Measurements from ENCODE around the gene CACNA2D3.

Gene CACNA2D3

DNA sequence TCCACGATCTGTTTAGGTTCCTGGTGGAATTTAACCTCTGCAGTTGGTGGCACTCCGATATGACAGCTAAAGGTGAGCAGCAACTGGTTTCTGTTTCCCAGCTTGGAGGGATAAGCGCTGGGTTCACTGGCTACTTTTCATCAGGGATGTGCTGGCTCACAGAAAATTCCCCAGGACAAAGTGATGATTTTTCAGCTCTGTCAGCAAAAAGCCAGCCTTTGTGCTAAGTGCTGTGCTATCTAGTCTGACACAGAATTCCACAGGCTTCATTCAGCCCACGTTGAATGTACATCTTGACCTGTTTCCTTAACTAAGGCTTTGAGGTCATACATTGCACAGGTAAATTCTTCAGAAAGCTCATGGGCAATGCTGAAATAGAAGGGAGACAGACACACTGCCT, 887.0 kb downstream of the CACNA2D3 start:
- Histone ChIP-seq H3K18ac (ENCODE audit: low read length) (no peak overlapping the region), H3K4me3 (ENCODE audit: low read length) (no peak overlapping the region), H3K36me3 (ENCODE audit: control insufficient read depth, insufficient read depth, low read length) (no peaks in the 10 kb centered on the region), H3K79me1 (ENCODE audit: low read length) (no peaks in the 10 kb centered on the region), H3K4me2 (ENCODE audit: low read length) (no peak overlapping the region), H3K79me2 (ENCODE audit: control insufficient read depth, insufficient read depth, low read length) (no peaks in the 10 kb centered on the region), H2BK5ac (ENCODE audit: low read length) (no peak overlapping the region), H2BK15ac (replicated peaks; ENCODE audit: low read depth) (no peak overlapping the region), H4K8ac (ENCODE audit: low read depth, low read length) (no peak overlapping the region), H3K9ac (ENCODE audit: low read length) (no peak overlapping the region), H3K27me3 (ENCODE audit: insufficient read depth, low read length, poor library complexity) (no peaks in the 10 kb centered on the region), H3K4me1 (ENCODE audit: control insufficient read depth, low read depth, low read length) (no peaks in the 10 kb centered on the region), H3K23ac (ENCODE audit: low read length) (no peak overlapping the region), H3K56ac (ENCODE audit: low read length) (no peak overlapping the region), H3K27ac (ENCODE audit: low read depth, low read length) (no peak overlapping the region), H2BK120ac (ENCODE audit: low read depth, low read length) (no peak overlapping the region), H3K4ac (ENCODE audit: low read depth, low read length) (no peak overlapping the region), H4K5ac (ENCODE audit: low read length) (no peak overlapping the region), H2AK5ac (ENCODE audit: low read length) (no peak overlapping the region)
- WGBS (ENCODE audit: extremely low coverage, insufficient coverage, low lambda C conversion rate): no CpG with 5 or more reads among the region's 4 CpGs
- DNase-seq: no peak

DNA sequence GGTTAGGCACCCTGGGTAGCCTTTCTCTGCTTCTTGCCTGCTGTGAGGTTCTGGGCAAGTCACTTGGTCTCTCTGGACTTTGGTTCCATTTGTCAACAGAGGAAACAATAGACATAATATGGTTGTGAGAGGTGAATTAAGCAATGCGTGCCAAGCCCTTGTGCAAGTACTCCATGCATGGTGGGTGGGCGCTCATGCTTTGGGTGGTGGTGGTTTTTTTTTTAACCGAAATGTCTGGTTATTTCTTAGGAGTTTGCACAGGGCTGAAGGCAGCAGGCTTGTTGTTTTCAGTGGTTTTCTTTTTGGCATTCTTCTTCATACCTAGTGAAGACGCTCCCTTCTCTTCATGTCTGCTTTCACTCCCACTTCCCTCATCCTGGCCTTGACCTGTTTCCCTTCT, 889.7 kb downstream of the CACNA2D3 start:
- Histone ChIP-seq H4K5ac (ENCODE audit: low read length) (no peak overlapping the region), H3K18ac (ENCODE audit: low read length) (no peak overlapping the region), H3K23ac (ENCODE audit: low read length) (no peak overlapping the region), H3K36me3 (ENCODE audit: control insufficient read depth, insufficient read depth, low read length) (no peaks in the 10 kb centered on the region), H2BK120ac (ENCODE audit: low read depth, low read length) (no peak overlapping the region), H2BK5ac (ENCODE audit: low read length) (no peak overlapping the region), H3K9ac (ENCODE audit: low read length) (no peak overlapping the region), H3K79me1 (ENCODE audit: low read length) (no peaks in the 10 kb centered on the region), H3K4me3 (ENCODE audit: low read length) (no peak overlapping the region), H3K27ac (ENCODE audit: low read depth, low read length) (no peak overlapping the region), H4K8ac (ENCODE audit: low read depth, low read length) (no peak overlapping the region), H3K4me1 (ENCODE audit: control insufficient read depth, low read depth, low read length) (no peaks in the 10 kb centered on the region), H3K4ac (ENCODE audit: low read depth, low read length) (no peak overlapping the region), H2AK5ac (ENCODE audit: low read length) (no peak overlapping the region), H3K56ac (ENCODE audit: low read length) (no peak overlapping the region), H3K27me3 (ENCODE audit: insufficient read depth, low read length, poor library complexity) (no peaks in the 10 kb centered on the region), H3K79me2 (ENCODE audit: control insufficient read depth, insufficient read depth, low read length) (no peaks in the 10 kb centered on the region), H2BK15ac (replicated peaks; ENCODE audit: low read depth) (no peak overlapping the region), H3K4me2 (ENCODE audit: low read length) (no peak overlapping the region)
- no peak for DNase-seq
- WGBS (ENCODE audit: extremely low coverage, insufficient coverage, low lambda C conversion rate): no CpG with 5 or more reads among the region's 4 CpGs

DNA sequence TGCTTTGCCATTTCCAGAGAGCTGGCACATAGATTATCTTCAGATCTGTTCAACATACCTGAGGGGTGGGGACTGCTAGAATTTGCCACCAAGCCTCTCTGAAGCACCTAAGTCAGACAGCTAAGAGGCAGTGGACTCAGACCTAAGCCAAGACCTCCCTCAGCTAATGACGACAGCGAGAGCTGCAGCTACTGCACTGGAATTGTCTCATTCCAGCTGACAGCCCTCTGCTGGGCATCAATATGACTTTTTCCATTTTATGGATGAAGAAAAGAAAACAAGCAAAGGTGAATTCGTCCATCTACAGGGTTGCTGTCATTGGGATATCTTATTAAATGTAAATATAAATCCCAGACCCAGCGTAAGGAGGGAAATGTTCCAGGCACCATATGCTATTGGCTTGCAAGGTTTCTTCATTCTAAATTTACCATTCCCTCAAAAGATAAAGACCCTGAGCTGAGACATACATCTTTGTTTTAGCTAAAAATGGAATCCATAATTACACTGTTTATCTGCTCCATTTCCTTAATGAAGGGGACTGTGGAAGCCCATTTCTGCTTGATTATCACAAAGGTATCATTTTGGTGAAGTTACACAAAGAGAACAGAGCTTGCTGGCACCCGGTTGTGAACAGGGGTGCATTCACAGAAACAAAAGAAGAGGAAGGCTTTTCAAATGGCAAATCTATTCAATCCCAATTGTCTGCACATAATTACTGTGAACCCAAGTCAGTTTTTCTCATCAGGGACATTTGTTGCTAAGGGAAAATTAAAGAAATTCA, 891.0 kb downstream of the CACNA2D3 start:
- peak; percentile 26 for DNase-seq
- no peaks in the 10 kb centered on the region for H3K79me2 ChIP-seq (ENCODE audit: control insufficient read depth, insufficient read depth, low read length)
- H3K18ac ChIP-seq (ENCODE audit: low read length): no peak overlapping the region
- H3K4me1 ChIP-seq (ENCODE audit: control insufficient read depth, low read depth, low read length): no peaks in the 10 kb centered on the region
- no peak overlapping the region for H4K5ac ChIP-seq (ENCODE audit: low read length)
- H3K4me2 ChIP-seq (ENCODE audit: low read length): no peak overlapping the region
- H3K56ac ChIP-seq (ENCODE audit: low read length): no peak overlapping the region
- H3K9ac ChIP-seq (ENCODE audit: low read length): no peak overlapping the region
- no peak overlapping the region for H4K8ac ChIP-seq (ENCODE audit: low read depth, low read length)
- no peak overlapping the region for H2BK15ac ChIP-seq (replicated peaks; ENCODE audit: low read depth)
- no peak overlapping the region for H3K4ac ChIP-seq (ENCODE audit: low read depth, low read length)
- no peaks in the 10 kb centered on the region for H3K79me1 ChIP-seq (ENCODE audit: low read length)
- no CpG with 5 or more reads among the region's 5 CpGs for WGBS (ENCODE audit: extremely low coverage, insufficient coverage, low lambda C conversion rate)
- no peak overlapping the region for H3K4me3 ChIP-seq (ENCODE audit: low read length)
- H3K36me3 ChIP-seq (ENCODE audit: control insufficient read depth, insufficient read depth, low read length): no peaks in the 10 kb centered on the region
- no peaks in the 10 kb centered on the region for H3K27me3 ChIP-seq (ENCODE audit: insufficient read depth, low read length, poor library complexity)
- H2BK120ac ChIP-seq (ENCODE audit: low read depth, low read length): no peak overlapping the region
- no peak overlapping the region for H3K27ac ChIP-seq (ENCODE audit: low read depth, low read length)
- H2AK5ac ChIP-seq (ENCODE audit: low read length): no peak overlapping the region
- no peak overlapping the region for H3K23ac ChIP-seq (ENCODE audit: low read length)
- no peak overlapping the region for H2BK5ac ChIP-seq (ENCODE audit: low read length)

GRCh38 chr3:55014081-55014480, 891.7 kb downstream of the CACNA2D3 start:
- no peak for DNase-seq
- H3K9ac ChIP-seq (ENCODE audit: low read length): no peak overlapping the region
- no CpG with 5 or more reads among the region's 4 CpGs for WGBS (ENCODE audit: extremely low coverage, insufficient coverage, low lambda C conversion rate)

DNA sequence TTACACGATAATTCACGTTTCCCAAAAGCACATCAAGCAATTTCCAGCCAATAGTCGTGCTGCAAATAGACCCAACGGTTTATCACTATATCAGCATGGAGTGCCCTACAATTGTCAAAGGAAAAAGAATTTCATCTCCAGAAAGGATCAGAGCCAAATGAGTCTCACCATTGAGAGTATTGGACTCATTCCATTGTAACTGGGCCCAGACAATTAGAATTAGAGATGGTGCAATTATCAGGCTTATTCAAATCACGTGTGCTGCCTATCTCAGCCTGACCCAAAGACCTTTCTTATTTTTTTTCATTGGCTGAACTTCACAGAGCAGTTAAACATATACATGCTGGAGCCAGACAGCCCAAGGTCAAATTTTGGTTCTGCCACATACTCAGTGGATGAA, 892.6 kb downstream of the CACNA2D3 start:
- Histone ChIP-seq H3K36me3 (ENCODE audit: control insufficient read depth, insufficient read depth, low read length) (no peaks in the 10 kb centered on the region), H3K9ac (ENCODE audit: low read length) (no peak overlapping the region), H3K79me2 (ENCODE audit: control insufficient read depth, insufficient read depth, low read length) (no peaks in the 10 kb centered on the region), H2BK15ac (replicated peaks; ENCODE audit: low read depth) (no peak overlapping the region), H3K18ac (ENCODE audit: low read length) (no peak overlapping the region), H3K4me1 (ENCODE audit: control insufficient read depth, low read depth, low read length) (no peaks in the 10 kb centered on the region), H3K23ac (ENCODE audit: low read length) (no peak overlapping the region), H2AK5ac (ENCODE audit: low read length) (no peak overlapping the region), H3K4me2 (ENCODE audit: low read length) (no peak overlapping the region), H3K79me1 (ENCODE audit: low read length) (no peaks in the 10 kb centered on the region), H3K4me3 (ENCODE audit: low read length) (no peak overlapping the region), H2BK120ac (ENCODE audit: low read depth, low read length) (no peak overlapping the region), H2BK5ac (ENCODE audit: low read length) (no peak overlapping the region), H3K27ac (ENCODE audit: low read depth, low read length) (no peak overlapping the region), H4K8ac (ENCODE audit: low read depth, low read length) (no peak overlapping the region), H3K56ac (ENCODE audit: low read length) (no peak overlapping the region), H3K4ac (ENCODE audit: low read depth, low read length) (no peak overlapping the region), H3K27me3 (ENCODE audit: insufficient read depth, low read length, poor library complexity) (no peaks in the 10 kb centered on the region), H4K5ac (ENCODE audit: low read length) (no peak overlapping the region)
- DNase-seq: no peak
- WGBS (ENCODE audit: extremely low coverage, insufficient coverage, low lambda C conversion rate): no CpG with 5 or more reads among the region's 5 CpGs

More at GRCh38 chr3:55014081-55014480, 891.7 kb downstream of the CACNA2D3 start:
- no peaks in the 10 kb centered on the region for H3K79me2 ChIP-seq (ENCODE audit: control insufficient read depth, insufficient read depth, low read length)
- no peak overlapping the region for H2BK120ac ChIP-seq (ENCODE audit: low read depth, low read length)
- H3K18ac ChIP-seq (ENCODE audit: low read length): no peak overlapping the region
- H2BK5ac ChIP-seq (ENCODE audit: low read length): no peak overlapping the region
- no peaks in the 10 kb centered on the region for H3K4me1 ChIP-seq (ENCODE audit: control insufficient read depth, low read depth, low read length)
- H3K27me3 ChIP-seq (ENCODE audit: insufficient read depth, low read length, poor library complexity): no peaks in the 10 kb centered on the region
- no peak overlapping the region for H4K5ac ChIP-seq (ENCODE audit: low read length)
- H4K8ac ChIP-seq (ENCODE audit: low read depth, low read length): no peak overlapping the region
- H3K79me1 ChIP-seq (ENCODE audit: low read length): no peaks in the 10 kb centered on the region
- H3K23ac ChIP-seq (ENCODE audit: low read length): no peak overlapping the region
- no peak overlapping the region for H2AK5ac ChIP-seq (ENCODE audit: low read length)
- no peak overlapping the region for H3K4ac ChIP-seq (ENCODE audit: low read depth, low read length)
- H3K36me3 ChIP-seq (ENCODE audit: control insufficient read depth, insufficient read depth, low read length): no peaks in the 10 kb centered on the region
- no peak overlapping the region for H3K4me3 ChIP-seq (ENCODE audit: low read length)
- no peak overlapping the region for H3K56ac ChIP-seq (ENCODE audit: low read length)
- H3K4me2 ChIP-seq (ENCODE audit: low read length): no peak overlapping the region
- no peak overlapping the region for H3K27ac ChIP-seq (ENCODE audit: low read depth, low read length)
- H2BK15ac ChIP-seq (replicated peaks; ENCODE audit: low read depth): no peak overlapping the region

DNA sequence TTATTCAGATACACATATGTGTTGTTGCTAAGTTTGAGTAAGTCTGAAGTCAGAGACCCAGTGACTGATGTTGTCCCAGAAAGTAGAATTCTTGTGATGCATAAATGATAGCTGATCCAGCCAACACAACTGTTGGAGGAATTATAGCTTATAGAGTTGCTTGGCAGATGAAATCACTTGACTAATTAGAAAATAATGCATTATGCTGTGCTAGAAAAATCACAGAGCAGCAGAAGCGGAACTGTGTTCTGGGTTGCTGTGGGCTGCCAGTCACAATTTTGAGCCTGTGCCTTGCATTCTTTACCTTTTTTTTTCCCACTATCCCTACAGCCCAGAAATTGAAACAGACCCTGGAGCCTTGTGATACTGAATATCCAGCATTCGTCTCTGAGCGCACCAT, 895.5 kb downstream of the CACNA2D3 start:
- H3K56ac ChIP-seq (ENCODE audit: low read length): no peak overlapping the region

More for the DNA sequence above, 895.5 kb downstream of the CACNA2D3 start:
- no peak overlapping the region for H3K4me2 ChIP-seq (ENCODE audit: low read length)
- DNase-seq: no peak
- no CpG with 5 or more reads among the region's 3 CpGs for WGBS (ENCODE audit: extremely low coverage, insufficient coverage, low lambda C conversion rate)
- no peak overlapping the region for H3K9ac ChIP-seq (ENCODE audit: low read length)
- H4K8ac ChIP-seq (ENCODE audit: low read depth, low read length): no peak overlapping the region
- H3K4me3 ChIP-seq (ENCODE audit: low read length): no peak overlapping the region
- no peak overlapping the region for H3K27ac ChIP-seq (ENCODE audit: low read depth, low read length)
- no peaks in the 10 kb centered on the region for H3K36me3 ChIP-seq (ENCODE audit: control insufficient read depth, insufficient read depth, low read length)
- H2AK5ac ChIP-seq (ENCODE audit: low read length): no peak overlapping the region
- H3K79me2 ChIP-seq (ENCODE audit: control insufficient read depth, insufficient read depth, low read length): no peaks in the 10 kb centered on the region
- H3K79me1 ChIP-seq (ENCODE audit: low read length): no peaks in the 10 kb centered on the region
- no peak overlapping the region for H4K5ac ChIP-seq (ENCODE audit: low read length)
- H2BK5ac ChIP-seq (ENCODE audit: low read length): no peak overlapping the region
- no peaks in the 10 kb centered on the region for H3K4me1 ChIP-seq (ENCODE audit: control insufficient read depth, low read depth, low read length)
- H2BK120ac ChIP-seq (ENCODE audit: low read depth, low read length): no peak overlapping the region
- no peak overlapping the region for H3K4ac ChIP-seq (ENCODE audit: low read depth, low read length)
- no peaks in the 10 kb centered on the region for H3K27me3 ChIP-seq (ENCODE audit: insufficient read depth, low read length, poor library complexity)
- H3K23ac ChIP-seq (ENCODE audit: low read length): no peak overlapping the region
- no peak overlapping the region for H2BK15ac ChIP-seq (replicated peaks; ENCODE audit: low read depth)
- no peak overlapping the region for H3K18ac ChIP-seq (ENCODE audit: low read length)
